Liver (tissue), 9 donors: Measurements from ENCODE around the gene TRMT10A. TPM values are rescaled to one million over a fixed set of nuclear protein-coding genes. Genes with fewer than 3 reads are reported as not detected.

Experiments used
- DNase-seq: peaks from one replicate; pipeline ENCODE4 v3.0.0-alpha.2; 2017; ENCODE audit warnings: low spot score
- H3K27ac ChIP-seq, 2 donors: one replicate each; pipeline ENCODE4 v1.7.0; 2013; ENCODE audit warnings: inconsistent platforms in 2 of 2, low read length in 2 of 2, control low read depth in 1 of 2, low read depth in 1 of 2, mild to moderate bottlenecking in 1 of 2
- H3K27me3 ChIP-seq, 4 donors: one replicate each; pipeline versions ENCODE4 v1.6.1 to v1.7.0; 2013; ENCODE audit warnings: low read length in 3 of 4, inconsistent platforms in 1 of 4, mild to moderate bottlenecking in 1 of 4, moderate library complexity in 1 of 4; ENCODE audit not compliant: control insufficient read depth in 4 of 4, insufficient read depth in 4 of 4
- H3K36me3 ChIP-seq, 4 donors: one replicate each; pipeline versions ENCODE4 v1.6.1 to v1.7.0; 2013; ENCODE audit warnings: low read length in 3 of 4, mild to moderate bottlenecking in 3 of 4, low read depth in 1 of 4, moderate library complexity in 1 of 4; ENCODE audit not compliant: control insufficient read depth in 4 of 4, insufficient read depth in 3 of 4
- H3K4me1 ChIP-seq, 4 donors: one replicate each; pipeline versions ENCODE4 v1.6.1 to v1.7.0; 2013; ENCODE audit warnings: low read length in 3 of 4, mild to moderate bottlenecking in 3 of 4, moderate library complexity in 1 of 4; ENCODE audit not compliant: control insufficient read depth in 4 of 4, insufficient read depth in 4 of 4
- H3K4me3 ChIP-seq, 3 donors: one replicate each; pipeline versions ENCODE4 v1.6.1 to v1.7.0; 2013; ENCODE audit warnings: low read length in 3 of 3, control low read depth in 1 of 3, low read depth in 1 of 3, mild to moderate bottlenecking in 1 of 3
- H3K9ac ChIP-seq, 2 donors: one replicate each; pipeline ENCODE4 v1.7.0; 2013; ENCODE audit warnings: low read length in 2 of 2, mild to moderate bottlenecking in 2 of 2, moderate library complexity in 2 of 2, control low read depth in 1 of 2, low read depth in 1 of 2
- H3K9me3 ChIP-seq, 4 donors: one replicate each; pipeline versions ENCODE4 v1.6.1 to v1.7.0; 2013; ENCODE audit warnings: low read length in 3 of 4; ENCODE audit not compliant: control insufficient read depth in 4 of 4
- ATF3 ChIP-seq: IDR thresholded peaks from 2 replicates; pipeline ENCODE4 v1.6.1; 2016; ENCODE audit warnings: antibody characterized with exemption
- CTCF ChIP-seq: fragments of 150-350 bp; IDR thresholded peaks from 2 replicates; pipeline ENCODE4 v1.5.1; 2017; ENCODE audit warnings: improper control_type of control experiment, low read depth, low read length; ENCODE audit not compliant: missing input control
- EGR1 ChIP-seq, 2 donors: IDR thresholded peaks; 2 replicates each; pipeline ENCODE4 v1.6.1; 2016 to 2018; ENCODE audit warnings: antibody characterized with exemption in 2 of 2, low read depth in 2 of 2
- FOXA1 ChIP-seq: IDR thresholded peaks from 2 replicates; pipeline ENCODE4 v1.6.1; 2016; ENCODE audit warnings: antibody characterized with exemption
- FOXA2 ChIP-seq: IDR thresholded peaks from 2 replicates; pipeline ENCODE4 v1.6.1; 2016; ENCODE audit warnings: antibody characterized with exemption
- GABPA ChIP-seq, 2 donors: IDR thresholded peaks in 1 of 2; conservative IDR thresholded peaks in 1 of 2; 2 replicates each; pipeline ENCODE4 v1.6.1; 2016; ENCODE audit warnings: antibody characterized with exemption in 2 of 2, mild to moderate bottlenecking in 1 of 2, moderate library complexity in 1 of 2
- HNF4A ChIP-seq, 2 donors: conservative IDR thresholded peaks; 2 replicates each; pipeline ENCODE4 v1.6.1; 2016; ENCODE audit warnings: antibody characterized with exemption in 2 of 2, mild to moderate bottlenecking in 2 of 2
- HNF4G ChIP-seq: IDR thresholded peaks from 2 replicates; pipeline ENCODE4 v1.6.1; 2016; ENCODE audit warnings: antibody characterized with exemption
- JUND ChIP-seq, 2 donors: IDR thresholded peaks; 2 replicates each; pipeline ENCODE4 v1.6.1; 2016; ENCODE audit warnings: antibody characterized with exemption in 2 of 2
- MAX ChIP-seq: IDR thresholded peaks from 2 replicates; pipeline ENCODE4 v1.6.1; 2016; ENCODE audit warnings: antibody characterized with exemption
- RAD21 ChIP-seq, 2 donors: IDR thresholded peaks; 2 replicates each; pipeline ENCODE4 v1.6.1; 2016; ENCODE audit warnings: antibody characterized with exemption in 2 of 2, mild to moderate bottlenecking in 2 of 2
- REST ChIP-seq: IDR thresholded peaks from 2 replicates; pipeline ENCODE4 v1.6.1; 2016; ENCODE audit warnings: antibody characterized with exemption, mild to moderate bottlenecking
- RXRA ChIP-seq, 2 donors: IDR thresholded peaks; 2 replicates each; pipeline ENCODE4 v1.6.1; 2017 to 2018; ENCODE audit warnings: antibody characterized with exemption in 2 of 2, mild to moderate bottlenecking in 1 of 2
- SP1 ChIP-seq: IDR thresholded peaks from 2 replicates; pipeline ENCODE4 v1.6.1; 2018; ENCODE audit warnings: antibody characterized with exemption, mild to moderate bottlenecking
- TAF1 ChIP-seq: conservative IDR thresholded peaks from 2 replicates; pipeline ENCODE4 v1.6.1; 2016; ENCODE audit warnings: antibody characterized with exemption, mild to moderate bottlenecking
- YY1 ChIP-seq: IDR thresholded peaks from 2 replicates; pipeline ENCODE4 v1.6.1; 2016; ENCODE audit warnings: antibody characterized with exemption, mild to moderate bottlenecking
- ZBTB33 ChIP-seq: IDR thresholded peaks from 2 replicates; pipeline ENCODE4 v1.6.1; 2016; ENCODE audit warnings: antibody characterized with exemption
- WGBS: extraction: QIAGEN DNeasy Blood & Tissue Kit; methylation state at CpG from one replicate; pipeline ENCODE4 v1.1.7; 2013; 5-methylcytosine and 5-hydroxymethylcytosine counted together
- polyA plus RNA-seq, 2 donors: library from polyadenylated mRNA; stranded (reverse) in 1 of 2; unstranded in 1 of 2; fragments of 200-250 nt in 1 of 2; fragments of >200 nt in 1 of 2; fragmentation: Nextera tagmentation in 1 of 2; extraction: Ambion mirVana in 1 of 2; gene quantifications; one replicate each; pipeline versions ENCODE4 v1.2.1 to v1.2.3, GENCODE V29; 2013 to 2015
- total RNA-seq, 2 donors: library from RNA; depleted of rRNA; stranded (reverse); fragments of >200 nt; gene quantifications; one replicate each; pipeline ENCODE4 v1.2.3, GENCODE V29; 2014
- donor health status: healthy.
- donor health status: healthy.
- donor health status: healthy.
- donor health status: healthy.
- donor health status: healthy.

The TRMT10A gene
- total and polyA plus RNA-seq, 4 donors, result 2.8 to 6.8 (median 3.4) TPM

GRCh38 chr4:99571883-99572282, 8.0 kb upstream of the TRMT10A start:
- no peak overlapping the region for H3K4me3 ChIP-seq
- no peak for DNase-seq
- no peaks in the 10 kb centered on the region for H3K27me3 ChIP-seq
- H3K36me3 ChIP-seq, result no peaks in the 10 kb centered on the region
- peaks cover 2 to 27% (median 14%) of the 10 kb centered on the region in 4 donors for H3K4me1 ChIP-seq
- peak overlapping the region in 1 of 2 donors; percentile 81 for H3K9ac ChIP-seq
- H3K9me3 ChIP-seq, result no peaks in the 10 kb centered on the region
- H3K27ac ChIP-seq, result peak overlapping the region; percentile 77 to 91
- no peak for TF ChIP-seq RXRA (IDR thresholded peaks at IDR 0.05)
- no peak for TF ChIP-seq FOXA1
- TF ChIP-seq REST, result no peak
- TF ChIP-seq ZBTB33, result no peak
- TF ChIP-seq GABPA (IDR thresholded peaks at IDR 0.05 in 1 of 2, conservative IDR thresholded peaks at IDR 0.05 in 1 of 2), result no peak
- TF ChIP-seq ATF3, result no peak
- TF ChIP-seq SP1, result no peak
- no peak for TF ChIP-seq YY1
- no peak for TF ChIP-seq CTCF
- whole genome bisulfite sequencing, result 8% methylated on average over 1 of the region's 1 CpG

- H3K27ac ChIP-seq, result no peak overlapping the region
- no peak for TF ChIP-seq RXRA (IDR thresholded peaks at IDR 0.05)
- TF ChIP-seq RAD21 (IDR thresholded peaks at IDR 0.05), result no peak
- TF ChIP-seq TAF1, result no peak
- no peak for TF ChIP-seq FOXA2
- TF ChIP-seq GABPA (IDR thresholded peaks at IDR 0.05 in 1 of 2, conservative IDR thresholded peaks at IDR 0.05 in 1 of 2), result no peak
- TF ChIP-seq MAX, result no peak
- no peak for TF ChIP-seq ATF3
- TF ChIP-seq EGR1 (IDR thresholded peaks at IDR 0.05; ENCODE audit: low read depth in 2 of 2), result no peak
- no peak for TF ChIP-seq HNF4A (conservative IDR thresholded peaks at IDR 0.05)
- no peak for TF ChIP-seq JUND (IDR thresholded peaks at IDR 0.05)
- TF ChIP-seq CTCF, result no peak
- TF ChIP-seq FOXA1, result no peak
- TF ChIP-seq SP1, result no peak
- TF ChIP-seq ZBTB33, result no peak
- TF ChIP-seq HNF4G, result no peak
These were observed 1.1 kb upstream of the TRMT10A start for GRCh38 chr4:99564921-99565320.

More at GRCh38 chr4:99564921-99565320, 1.1 kb upstream of the TRMT10A start:
- no peaks in the 10 kb centered on the region for H3K9me3 ChIP-seq
- peak overlapping the region in 1 of 2 donors; percentile 30 for H3K9ac ChIP-seq
- DNase-seq, result no peak
- no peak overlapping the region for H3K4me3 ChIP-seq
- no peaks in the 10 kb centered on the region for H3K27me3 ChIP-seq
- peaks cover 0 to 5% (median 2%) of the 10 kb centered on the region in 4 donors for H3K4me1 ChIP-seq
- no peaks in the 10 kb centered on the region for H3K36me3 ChIP-seq
